ENCODE results near the gene PITPNB.

Gene PITPNB

DNA sequence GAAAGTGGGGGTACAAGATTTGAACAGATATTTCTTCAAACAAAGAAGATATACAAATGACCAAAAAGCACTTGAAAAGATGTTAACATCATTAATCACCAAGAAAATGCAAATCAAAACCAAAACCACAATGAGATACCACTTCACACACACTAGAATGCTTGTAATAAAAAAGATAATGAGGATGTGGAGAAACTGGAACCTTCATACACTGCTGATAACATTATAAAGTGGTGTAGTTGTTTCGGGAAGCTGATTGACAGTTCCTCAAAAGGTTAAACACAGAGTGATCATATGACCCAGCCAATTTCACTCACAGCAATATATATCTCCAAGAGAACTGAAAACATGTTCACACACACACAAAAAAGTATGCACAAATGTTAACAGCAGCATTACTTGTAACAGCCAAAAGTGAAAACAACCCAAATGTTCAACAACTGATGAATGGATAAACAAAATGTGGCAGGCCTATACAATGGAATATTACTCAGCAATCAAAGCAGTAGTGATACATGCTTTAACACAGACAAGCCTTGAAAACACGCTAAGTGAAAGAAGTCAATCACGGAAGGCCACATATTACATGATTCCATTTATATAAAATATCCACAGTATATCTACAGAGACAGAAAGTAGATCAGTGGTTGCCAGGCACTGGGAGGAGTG is 15.1 kb downstream of the PITPNB start:
- no peak for TF ChIP-seq ZNF274 (IDR thresholded peaks at IDR 0.05; ENCODE audit: low read depth, low read length)
- H3K4me3 ChIP-seq (ENCODE audit: low read length): no peak overlapping the region

DNA sequence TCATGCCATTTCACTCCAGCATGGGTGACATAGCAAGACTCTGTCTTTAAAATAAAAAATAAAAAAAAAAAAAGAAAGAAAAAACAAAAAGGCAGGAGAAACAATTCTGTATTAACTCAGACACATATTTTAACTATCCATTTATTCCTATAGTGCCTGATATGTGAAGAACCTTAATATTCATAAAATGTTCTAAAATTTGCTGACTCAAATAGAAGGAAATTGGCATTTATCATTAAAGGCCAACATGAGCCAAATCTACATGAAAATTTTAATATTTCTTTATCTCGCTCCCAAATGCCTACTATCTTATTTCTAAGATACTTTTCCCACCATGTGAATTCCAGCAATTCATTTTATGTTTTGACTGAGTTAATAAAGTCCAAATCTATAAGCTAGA is 18.9 kb downstream of the PITPNB start:
- no peak for TF ChIP-seq ZNF274 (IDR thresholded peaks at IDR 0.05; ENCODE audit: low read depth, low read length)
- H3K4me3 ChIP-seq (ENCODE audit: low read length): no peak overlapping the region

DNA sequence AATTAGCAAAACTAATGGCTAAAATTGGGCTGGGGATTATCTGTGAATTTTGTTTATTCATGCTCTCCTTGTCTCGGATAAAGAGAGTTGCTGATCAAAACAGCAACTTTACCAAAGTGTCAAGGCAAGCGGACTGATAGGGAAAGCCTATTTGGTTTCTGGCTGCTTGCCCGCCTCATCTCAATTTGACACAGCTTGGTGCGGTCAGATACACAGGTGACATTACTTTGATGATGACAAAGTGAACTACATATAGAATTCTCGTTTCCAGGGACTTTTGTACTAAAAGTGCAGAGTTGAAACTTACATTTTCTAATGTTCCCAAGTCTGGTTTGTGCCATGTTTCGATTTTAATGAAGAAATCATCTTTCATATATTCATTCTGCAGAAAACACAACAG is 22.8 kb downstream of the PITPNB start:
- H3K4me3 ChIP-seq (ENCODE audit: low read length): peak overlapping the region; percentile 43
- TF ChIP-seq ZNF274 (IDR thresholded peaks at IDR 0.05; ENCODE audit: low read depth, low read length): no peak

DNA sequence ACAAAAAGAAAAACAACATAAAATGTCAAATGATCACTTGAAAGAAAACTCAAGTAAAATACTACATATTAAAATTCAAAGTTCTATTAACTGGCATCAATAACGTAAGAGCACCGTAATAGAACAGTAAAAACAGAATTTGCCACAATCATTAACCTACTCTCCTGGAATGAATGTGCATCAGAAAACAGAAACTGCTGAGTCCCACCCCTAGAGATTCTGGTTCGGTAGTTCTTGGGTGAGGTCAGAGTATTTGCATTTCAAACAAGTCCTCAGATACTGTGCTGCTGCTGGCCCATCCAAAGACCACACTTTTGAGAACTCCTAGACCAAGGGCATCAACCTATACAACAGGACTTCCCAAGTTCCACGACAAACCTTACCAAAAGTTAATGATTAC is 23.5 kb downstream of the PITPNB start:
- peak overlapping the region; percentile 26; the same call in 1 of the 2 replicates for H3K4me3 ChIP-seq (ENCODE audit: low read length)
- TF ChIP-seq ZNF274 (IDR thresholded peaks at IDR 0.05; ENCODE audit: low read depth, low read length): no peak

DNA sequence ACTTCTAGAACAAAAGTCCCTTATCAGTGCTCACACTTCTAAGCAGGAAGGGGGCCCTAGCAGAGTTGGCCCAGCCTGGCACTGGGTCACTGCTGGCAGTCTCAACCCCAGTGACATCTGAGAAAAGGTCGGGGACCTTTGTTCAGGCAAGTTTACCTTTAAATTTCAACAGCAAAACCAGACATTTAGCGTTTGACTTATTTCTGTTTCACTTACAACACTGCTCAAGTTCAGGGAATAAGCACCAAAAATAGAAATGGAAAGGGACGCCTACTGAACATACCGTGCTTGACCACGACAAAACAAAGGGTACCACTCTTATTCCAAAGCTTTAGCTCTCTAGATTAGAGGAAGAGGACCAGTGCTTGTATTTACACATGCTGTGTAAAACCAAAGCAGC is 26.2 kb downstream of the PITPNB start:
- no peak overlapping the region for H3K4me3 ChIP-seq (ENCODE audit: low read length)
- no peak for TF ChIP-seq ZNF274 (IDR thresholded peaks at IDR 0.05; ENCODE audit: low read depth, low read length)

DNA sequence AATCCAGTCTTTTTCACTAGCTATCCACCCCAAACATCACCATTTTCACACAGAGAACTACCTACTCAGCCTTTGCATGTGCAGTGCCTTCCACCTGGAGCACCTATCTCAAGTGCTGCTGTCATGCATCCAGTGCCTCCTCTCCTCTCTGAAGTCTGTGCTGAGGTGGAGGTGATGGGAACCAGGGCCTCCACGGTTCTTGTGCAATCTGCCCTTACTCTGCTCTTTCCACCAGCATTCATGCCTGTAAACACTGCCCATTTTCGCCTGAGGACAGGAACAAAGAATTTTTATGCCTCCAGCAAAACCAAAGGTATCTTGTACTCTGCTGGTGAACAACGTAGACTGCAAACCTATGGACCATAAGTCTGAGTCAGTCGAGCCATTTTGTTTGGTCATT is 27.0 kb downstream of the PITPNB start:
- TF ChIP-seq ZNF274 (IDR thresholded peaks at IDR 0.05; ENCODE audit: low read depth, low read length): no peak

DNA sequence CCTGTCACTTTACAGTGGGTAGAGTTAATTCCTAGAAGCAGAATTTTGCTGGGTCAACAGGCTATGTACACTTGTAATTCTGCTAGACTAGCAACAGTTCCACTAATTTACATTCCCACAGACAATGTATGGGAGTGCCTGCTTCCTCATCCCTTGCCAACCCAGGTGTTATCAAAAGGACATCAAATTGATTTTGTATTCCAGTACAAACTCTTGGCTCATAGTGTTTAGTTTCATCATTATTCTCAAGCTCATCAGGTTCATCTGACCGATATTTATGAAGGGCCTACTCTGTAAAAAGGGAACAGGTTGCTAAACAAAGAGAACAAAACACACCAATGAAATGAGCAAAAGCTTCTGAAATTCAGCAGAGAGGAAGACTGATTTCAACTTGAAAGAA is 30.7 kb downstream of the PITPNB start:
- no peak for TF ChIP-seq ZNF274 (IDR thresholded peaks at IDR 0.05; ENCODE audit: low read depth, low read length)
- no peak overlapping the region for H3K4me3 ChIP-seq (ENCODE audit: low read length)

More for the DNA sequence above, 27.0 kb downstream of the PITPNB start:
- H3K4me3 ChIP-seq (ENCODE audit: low read length): no peak overlapping the region

DNA sequence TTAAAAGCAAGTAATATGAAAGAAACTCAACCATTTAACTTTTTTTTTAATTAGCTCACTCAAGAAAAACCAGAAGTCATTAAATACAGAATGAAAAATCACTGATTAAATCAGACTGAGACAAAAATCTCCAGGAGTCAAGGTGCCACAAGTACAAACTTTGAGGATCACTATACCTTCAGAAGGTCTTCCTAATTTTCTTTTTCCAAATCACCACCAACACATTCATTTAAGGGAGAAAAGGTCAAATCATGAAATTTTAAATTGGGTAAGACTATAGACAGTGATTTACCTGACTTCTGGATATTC is 32.3 kb downstream of the PITPNB start:
- H3K4me3 ChIP-seq (ENCODE audit: low read length): no peak overlapping the region
- TF ChIP-seq ZNF274 (IDR thresholded peaks at IDR 0.05; ENCODE audit: low read depth, low read length): no peak

DNA sequence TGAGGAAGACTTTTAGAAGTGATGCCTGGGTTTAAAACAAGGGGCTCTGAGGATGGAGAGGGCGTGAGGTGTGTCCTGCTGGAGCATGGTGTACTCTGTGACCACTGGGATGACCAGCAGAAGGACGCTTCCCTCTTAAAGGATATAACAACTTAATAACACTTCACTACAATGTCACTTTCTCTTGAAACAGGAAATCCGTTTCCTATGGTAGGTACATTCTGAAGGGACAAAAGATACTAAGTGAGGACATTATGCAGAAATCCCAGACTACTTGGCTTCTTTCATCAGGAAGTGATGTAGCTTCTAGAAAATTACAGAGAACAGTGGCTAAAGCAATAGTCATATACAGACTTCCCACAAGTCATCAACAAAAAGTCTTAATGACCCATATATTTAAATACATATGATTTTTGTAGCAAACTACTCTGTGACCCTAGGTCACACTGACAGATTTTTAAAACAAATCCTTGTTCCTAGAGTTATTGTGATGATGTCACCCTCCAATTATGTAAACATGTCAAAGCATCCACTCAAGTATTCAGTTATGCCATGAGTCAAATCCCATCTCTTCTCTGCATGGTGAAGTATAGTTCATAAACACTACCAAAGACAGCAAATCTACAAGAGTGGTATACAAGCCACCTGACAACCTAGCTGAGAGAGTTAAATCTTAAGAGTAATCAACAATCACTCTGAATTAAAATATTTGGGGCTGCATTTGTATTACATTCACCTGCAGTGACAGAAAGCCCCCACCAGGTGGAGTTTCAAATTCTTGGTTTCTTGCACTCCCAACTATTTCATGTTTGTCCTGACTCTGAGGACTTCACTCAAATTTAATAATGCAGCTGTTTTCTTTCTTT is 32.8 kb downstream of the PITPNB start:
- no peak overlapping the region for H3K4me3 ChIP-seq (ENCODE audit: low read length)
- no peak for TF ChIP-seq ZNF274 (IDR thresholded peaks at IDR 0.05; ENCODE audit: low read depth, low read length)

DNA sequence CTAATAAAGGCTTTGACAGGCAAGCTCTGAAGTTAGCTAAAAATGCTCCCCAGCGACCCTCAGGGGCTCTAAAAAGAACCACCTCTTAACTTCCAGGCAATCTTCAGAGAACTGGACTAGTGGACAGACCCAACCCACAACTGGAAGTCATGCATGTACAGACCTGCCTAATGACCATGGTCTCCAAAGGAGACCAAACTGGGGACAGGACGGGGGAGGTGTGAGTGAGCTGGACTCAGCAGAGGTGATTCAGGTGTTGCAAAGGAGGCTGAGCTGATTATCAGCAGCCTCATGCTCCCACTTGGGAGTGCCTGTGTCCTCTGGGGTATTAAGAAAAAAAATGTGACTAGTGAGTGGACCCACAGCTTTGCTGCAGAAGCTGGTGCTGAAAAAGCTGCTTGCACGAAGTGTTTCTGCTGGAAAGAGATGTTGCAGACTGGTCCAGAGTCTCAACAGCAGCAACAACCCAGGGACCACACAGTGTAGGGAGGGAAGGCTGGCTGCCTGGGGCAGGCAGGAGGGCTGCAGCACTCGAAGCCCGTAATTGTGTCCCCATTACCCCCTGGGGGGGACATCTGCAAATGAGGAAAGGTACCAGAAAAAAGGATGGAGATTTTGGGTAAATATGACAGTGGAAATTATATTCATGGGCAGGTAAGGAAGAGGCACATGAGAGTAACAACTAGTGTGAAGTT is 35.3 kb downstream of the PITPNB start:
- TF ChIP-seq ZNF274 (IDR thresholded peaks at IDR 0.05; ENCODE audit: low read depth, low read length): no peak
- H3K4me3 ChIP-seq (ENCODE audit: low read length): no peak overlapping the region

DNA sequence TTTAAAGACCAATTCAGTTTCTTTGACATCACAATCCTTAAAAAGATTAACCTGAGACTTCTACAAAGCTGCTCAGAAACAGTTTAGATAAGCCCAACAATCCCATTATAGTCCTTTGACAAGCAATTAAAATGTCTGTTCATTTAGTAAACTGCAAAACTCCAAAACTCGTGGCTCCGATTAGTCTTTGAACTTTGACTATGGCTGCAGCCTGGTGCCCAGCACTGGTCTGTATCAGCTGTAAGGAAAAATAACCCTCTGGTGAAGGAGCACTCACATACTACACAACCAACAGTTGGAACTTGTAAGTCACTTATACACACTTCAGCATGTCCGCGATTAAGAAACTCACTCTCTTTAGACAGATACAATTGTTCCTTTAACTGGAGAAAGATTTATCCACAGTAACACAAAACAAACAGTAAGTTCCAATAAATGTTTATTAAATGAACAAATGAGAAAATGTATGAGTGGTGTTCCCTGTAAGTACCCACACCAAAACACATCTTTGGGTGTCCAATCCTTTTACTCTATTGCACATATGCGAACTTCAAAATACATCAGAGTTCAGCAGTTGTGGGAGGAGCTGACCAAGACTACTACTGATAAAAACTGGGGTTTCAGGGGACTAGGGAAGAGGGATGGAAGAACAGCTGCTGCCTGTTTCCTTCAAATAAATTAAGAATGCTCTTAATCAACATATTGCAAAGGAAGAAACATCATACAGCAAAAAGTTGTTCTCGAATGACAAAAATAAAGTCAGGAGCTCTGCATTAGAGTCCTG is 36.4 kb downstream of the PITPNB start:
- TF ChIP-seq ZNF274 (IDR thresholded peaks at IDR 0.05; ENCODE audit: low read depth, low read length): no peak
- H3K4me3 ChIP-seq (ENCODE audit: low read length): no peak overlapping the region

DNA sequence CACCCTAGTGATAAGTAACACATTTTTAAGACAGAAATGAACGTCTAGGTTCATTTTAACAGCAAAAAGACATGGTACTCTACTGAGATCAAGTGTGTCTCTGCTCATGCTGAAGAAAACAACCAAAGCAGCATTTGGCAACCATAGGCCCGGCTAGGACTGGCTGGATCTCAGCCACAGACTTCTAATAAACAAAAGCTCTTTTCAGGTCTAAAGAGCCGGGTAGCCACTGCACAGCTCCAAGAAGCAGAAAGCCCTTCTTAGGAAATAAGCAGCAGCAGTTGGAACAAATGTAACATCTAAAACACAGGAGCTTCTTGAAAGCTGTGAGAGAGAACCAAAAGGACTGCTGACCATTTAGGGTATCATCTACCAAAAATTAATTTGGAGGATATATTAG is 37.6 kb downstream of the PITPNB start:
- no peak overlapping the region for H3K4me3 ChIP-seq (ENCODE audit: low read length)

DNA sequence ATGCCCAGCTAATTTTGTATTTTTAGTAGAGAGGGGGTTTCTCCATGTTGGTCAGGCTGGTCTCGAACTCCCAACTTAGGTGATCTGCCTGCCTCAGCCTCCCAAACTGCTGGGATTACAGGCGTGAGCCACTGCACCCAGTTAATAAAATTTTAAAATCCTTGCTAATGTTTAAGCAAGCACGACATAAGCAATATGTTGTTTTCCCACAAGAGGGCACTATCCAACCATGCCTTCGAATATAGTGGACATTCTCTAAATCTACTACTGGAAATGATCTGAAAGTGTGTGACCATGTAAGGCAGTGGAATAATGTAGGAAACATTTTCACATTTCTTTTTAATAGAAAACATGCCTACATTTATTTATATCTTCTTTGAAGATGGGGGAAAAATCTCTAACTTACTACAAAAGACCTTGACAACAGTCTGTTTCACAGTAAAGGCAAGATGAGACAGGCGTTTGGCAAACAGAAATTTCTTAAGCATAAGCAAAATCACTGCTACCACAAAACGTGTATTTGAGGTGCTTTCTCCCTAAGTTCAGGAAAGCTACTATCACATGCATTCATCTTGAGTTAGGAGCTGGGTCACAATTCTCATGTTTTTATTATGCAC is 38.2 kb downstream of the PITPNB start:
- H3K4me3 ChIP-seq (ENCODE audit: low read length): no peak overlapping the region
- TF ChIP-seq ZNF274 (IDR thresholded peaks at IDR 0.05; ENCODE audit: low read depth, low read length): no peak

More for the DNA sequence above, 37.6 kb downstream of the PITPNB start:
- no peak for TF ChIP-seq ZNF274 (IDR thresholded peaks at IDR 0.05; ENCODE audit: low read depth, low read length)

DNA sequence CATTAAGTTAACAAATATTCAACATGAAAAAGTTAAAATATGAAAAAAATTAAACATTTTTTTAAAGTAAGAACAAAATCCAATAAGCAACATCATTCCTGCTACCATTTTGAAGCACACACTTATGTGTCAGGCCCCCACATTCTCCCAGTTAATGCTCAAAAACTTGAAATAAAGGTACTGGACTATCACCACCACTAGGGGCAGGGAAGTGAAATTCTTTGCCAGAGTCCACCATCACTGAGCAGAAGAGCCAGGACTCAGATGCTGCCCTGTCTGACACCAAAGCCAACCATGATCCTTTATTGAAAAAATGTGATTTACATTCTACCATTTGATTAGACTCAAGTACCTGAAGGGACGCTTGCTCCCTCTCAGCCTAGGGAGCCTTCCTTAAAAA is 39.1 kb downstream of the PITPNB start:
- no peak for TF ChIP-seq ZNF274 (IDR thresholded peaks at IDR 0.05; ENCODE audit: low read depth, low read length)
- no peak overlapping the region for H3K4me3 ChIP-seq (ENCODE audit: low read length)

All from GM08714 (cell line).